ENCODE measurements around the gene ZDHHC4. TPM values are rescaled to one million over a fixed set of nuclear protein-coding genes. Genes with fewer than 3 reads are reported as not detected.

The ZDHHC4 gene
- total and polyA plus RNA-seq, 10 of the 15 experiments (the other 5 are each of a cell fraction or from before 2014, with no cell fraction given), result 30.6 to 74.3 (median 35.8) TPM

GRCh38 chr7:6590645-6591110, 13.4 kb downstream of the ZDHHC4 start:
- CTCF ChIA-PET, result interaction anchor here (1.4 to 3.5 kb wide), 6 partner anchors 10 to 339 kb away, joined by 4 to 13 read pairs (median 8); partner anchors contain the start of gene ZDHHC4
- Histone ChIP-seq H4K20me1 (ENCODE audit: control insufficient read depth, insufficient read depth) (no peaks in the 10 kb centered on the region; the same call in 1 of the 2 replicates), H3K4me3 (peak overlapping the region; percentile 87), H3K27ac (ENCODE audit: control insufficient read depth, insufficient read depth) (peak overlapping the region; percentile 79), H3K4me2 (ENCODE audit: control insufficient read depth, insufficient read depth) (peak overlapping the region; percentile 88), H3K36me3 (ENCODE audit: control insufficient read depth in 2 of 2, insufficient read depth in 2 of 2, low read length in 1 of 2) (peaks cover 0 to 18% of the 10 kb centered on the region in 2 experiments; a peak in 2 of 4 replicates), H3K79me2 (ENCODE audit: control insufficient read depth, insufficient read depth, low read length) (peaks cover 14% of the 10 kb centered on the region), H2AFZ (ENCODE audit: control insufficient read depth, low read depth, low read length) (peak overlapping the region; percentile 86), H3K9ac (ENCODE audit: control insufficient read depth, insufficient read depth, low read length) (peak overlapping the region; percentile 69), H3K27me3 (replicated peaks in 1 of 2; ENCODE audit: control insufficient read depth in 2 of 2, insufficient read depth in 2 of 2, low read length in 1 of 2) (no peaks in the 10 kb centered on the region), H3K9me3 (replicated peaks; ENCODE audit: control insufficient read depth, insufficient read depth, low read length) (no peaks in the 10 kb centered on the region), H3K4me1 (ENCODE audit: control insufficient read depth, insufficient read depth, low read length) (peaks cover 10% of the 10 kb centered on the region)
- DNase-seq (ENCODE audit: low read depth, low spot score) (no peak), FAIRE-seq (peak; percentile 52), ATAC-seq (peak; percentile 65)
- SMC1A ChIA-PET (ENCODE audit: uncharacterized antibody, unreplicated experiment), result interaction anchor here (1.8 to 2.1 kb wide), 2 partner anchors 13 to 46 kb away, joined by 4 to 7 read pairs; partner anchors contain the start of gene ZDHHC4
- WGBS (ENCODE audit: insufficient coverage, insufficient replicate concordance, low lambda C conversion rate, missing lambda C conversion rate), result 17% methylated on average over 10 of the region's 10 CpGs
- no TSS peak for BruUV-seq (replicated peaks)
- RAD21 ChIA-PET (ENCODE audit: unreplicated experiment), result interaction anchor here (0.5 to 1.7 kb wide), 3 partner anchors 74 to 147 kb away, joined by 3 to 5 read pairs (median 3); partner anchors contain the start of gene DAGLB
- POLR2A ChIA-PET, result interaction anchor here (0.7 to 2.6 kb wide), 5 partner anchors 9 to 765 kb away, joined by 3 to 11 read pairs (median 5); no protein-coding TSS in a partner anchor
- in situ Hi-C loops (cut with MboI), result no loop called here
- intact Hi-C loops (cut with micrococcal nuclease; ENCODE audit: unreplicated experiment), result loop anchor here (5.0 kb wide), 2 partner anchors 117 to 137 kb away; partner anchors contain the start of gene ZNF12
- no peak for TF ChIP-seq EGR1 (IDR thresholded peaks at IDR 0.05; ENCODE audit: borderline replicate concordance in 1 of 2, low read depth in 2 of 2, low read length in 2 of 2)
- no peak for TF ChIP-seq SMC3 (IDR thresholded peaks at IDR 0.05; ENCODE audit: borderline replicate concordance, low read length)
- no peak for TF ChIP-seq KAT2A (conservative IDR thresholded peaks at IDR 0.05; ENCODE audit: control insufficient read depth, low read depth, low read length)
- TF ChIP-seq, protein P1, sequence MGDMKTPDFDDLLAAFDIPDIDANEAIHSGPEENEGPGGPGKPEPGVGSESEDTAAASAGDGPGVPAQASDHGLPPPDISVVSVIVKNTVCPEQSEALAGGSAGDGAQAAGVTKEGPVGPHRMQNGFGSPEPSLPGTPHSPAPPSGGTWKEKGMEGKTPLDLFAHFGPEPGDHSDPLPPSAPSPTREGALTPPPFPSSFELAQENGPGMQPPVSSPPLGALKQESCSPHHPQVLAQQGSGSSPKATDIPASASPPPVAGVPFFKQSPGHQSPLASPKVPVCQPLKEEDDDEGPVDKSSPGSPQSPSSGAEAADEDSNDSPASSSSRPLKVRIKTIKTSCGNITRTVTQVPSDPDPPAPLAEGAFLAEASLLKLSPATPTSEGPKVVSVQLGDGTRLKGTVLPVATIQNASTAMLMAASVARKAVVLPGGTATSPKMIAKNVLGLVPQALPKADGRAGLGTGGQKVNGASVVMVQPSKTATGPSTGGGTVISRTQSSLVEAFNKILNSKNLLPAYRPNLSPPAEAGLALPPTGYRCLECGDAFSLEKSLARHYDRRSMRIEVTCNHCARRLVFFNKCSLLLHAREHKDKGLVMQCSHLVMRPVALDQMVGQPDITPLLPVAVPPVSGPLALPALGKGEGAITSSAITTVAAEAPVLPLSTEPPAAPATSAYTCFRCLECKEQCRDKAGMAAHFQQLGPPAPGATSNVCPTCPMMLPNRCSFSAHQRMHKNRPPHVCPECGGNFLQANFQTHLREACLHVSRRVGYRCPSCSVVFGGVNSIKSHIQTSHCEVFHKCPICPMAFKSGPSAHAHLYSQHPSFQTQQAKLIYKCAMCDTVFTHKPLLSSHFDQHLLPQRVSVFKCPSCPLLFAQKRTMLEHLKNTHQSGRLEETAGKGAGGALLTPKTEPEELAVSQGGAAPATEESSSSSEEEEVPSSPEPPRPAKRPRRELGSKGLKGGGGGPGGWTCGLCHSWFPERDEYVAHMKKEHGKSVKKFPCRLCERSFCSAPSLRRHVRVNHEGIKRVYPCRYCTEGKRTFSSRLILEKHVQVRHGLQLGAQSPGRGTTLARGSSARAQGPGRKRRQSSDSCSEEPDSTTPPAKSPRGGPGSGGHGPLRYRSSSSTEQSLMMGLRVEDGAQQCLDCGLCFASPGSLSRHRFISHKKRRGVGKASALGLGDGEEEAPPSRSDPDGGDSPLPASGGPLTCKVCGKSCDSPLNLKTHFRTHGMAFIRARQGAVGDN (IDR thresholded peaks at IDR 0.05), result no peak
- TF ChIP-seq CREM (IDR thresholded peaks at IDR 0.05; ENCODE audit: low read depth), result no peak
- no peak for TF ChIP-seq NFYB (IDR thresholded peaks at IDR 0.05; ENCODE audit: insufficient read depth, low read depth, low read length)
- no peak for TF ChIP-seq NR2C2 (IDR thresholded peaks at IDR 0.05; ENCODE audit: borderline replicate concordance, control insufficient read depth, insufficient read length, low read depth)
- no peak for TF ChIP-seq ZBTB33 (IDR thresholded peaks at IDR 0.05)
- no peak for TF ChIP-seq JUNB (IDR thresholded peaks at IDR 0.05)
- no peak for TF ChIP-seq ZSCAN29 (IDR thresholded peaks at IDR 0.05)
- TF ChIP-seq CBFB (IDR thresholded peaks at IDR 0.05; ENCODE audit: low read depth), result no peak
- no peak for TF ChIP-seq HDAC2 (IDR thresholded peaks at IDR 0.05)
- no peak for TF ChIP-seq ZNF622 (IDR thresholded peaks at IDR 0.05)
- TF ChIP-seq GATAD2B (conservative IDR thresholded peaks at IDR 0.05; ENCODE audit: low read depth), result no peak
- TF ChIP-seq TBL1XR1 (IDR thresholded peaks at IDR 0.05; ENCODE audit: low read depth, low read length), result no peak
